Measurements from ENCODE around the gene GALNT14. TPM values are rescaled to one million over a fixed set of nuclear protein-coding genes. Genes with fewer than 3 reads are reported as not detected.

GALNT14 gene
- total RNA-seq, 1 experiment from 2014 or later, result 6.0 TPM

GRCh38 chr2:31097962-31098613 lies 40.2 kb downstream of the GALNT14 start (continued):
- no peak for TF ChIP-seq ZBTB21 (CRISPR knock-in tag; IDR thresholded peaks at IDR 0.05; ENCODE audit: borderline replicate concordance)

- TF ChIP-seq ZNF416 (CRISPR knock-in tag; IDR thresholded peaks at IDR 0.05) (no peak), FOXJ3 (CRISPR knock-in tag; IDR thresholded peaks at IDR 0.05; ENCODE audit: borderline replicate concordance) (no peak), CTCF (IDR thresholded peaks at IDR 0.05) (no peak), SOX15 (CRISPR knock-in tag; IDR thresholded peaks at IDR 0.05) (no peak), FOXP4 (CRISPR knock-in tag; IDR thresholded peaks at IDR 0.05) (no peak)
- CTCF ChIA-PET, result interaction anchor here (0.6 to 4.5 kb wide), 11 partner anchors 11 to 379 kb away, joined by 3 to 58 read pairs (median 9); partner anchors contain the start of gene GALNT14
- H3K4me1 Mint-ChIP-seq, result no peaks in the 10 kb centered on the region
- DNase-seq (ENCODE audit: low spot score) (no peak), ATAC-seq (no peak)
- POLR2A ChIA-PET, result no interaction called here
- no peaks in the 10 kb centered on the region for H3K36me3 Mint-ChIP-seq
- H3K27me3 Mint-ChIP-seq (ENCODE audit: low read depth), result no peaks in the 10 kb centered on the region; the same call in 1 of the 2 replicates
- H3K4me3 Mint-ChIP-seq, result no peak overlapping the region
- no peak overlapping the region for H3K27ac Mint-ChIP-seq
- no peaks in the 10 kb centered on the region; the same call in 1 of the 2 replicates for H3K9me3 Mint-ChIP-seq
These were observed 48.1 kb downstream of the GALNT14 start for GRCh38 chr2:31090188-31090587.

- H3K4me3 Mint-ChIP-seq, result no peak overlapping the region
- H3K27me3 Mint-ChIP-seq (ENCODE audit: low read depth), result no peaks in the 10 kb centered on the region; the same call in 1 of the 2 replicates
- ATAC-seq, result peak; percentile 51; the same call in 1 of the 2 replicates
- H3K9me3 Mint-ChIP-seq, result no peaks in the 10 kb centered on the region; the same call in 1 of the 2 replicates
- no peaks in the 10 kb centered on the region for H3K36me3 Mint-ChIP-seq
- POLR2A ChIA-PET, result no interaction called here
- TF ChIP-seq PREB (CRISPR knock-in tag; IDR thresholded peaks at IDR 0.05; ENCODE audit: borderline replicate concordance) (no peak), ZNF423 (CRISPR knock-in tag; IDR thresholded peaks at IDR 0.05) (no peak), ZNF121 (CRISPR knock-in tag; IDR thresholded peaks at IDR 0.05) (no peak), STAT6 (CRISPR knock-in tag; conservative IDR thresholded peaks at IDR 0.05; ENCODE audit: low read depth) (no peak), HMGA2 (CRISPR knock-in tag; IDR thresholded peaks at IDR 0.05) (no peak), NR1H2 (CRISPR knock-in tag; IDR thresholded peaks at IDR 0.05) (no peak), ETV6 (CRISPR knock-in tag; IDR thresholded peaks at IDR 0.05) (no peak)
- DNase-seq (ENCODE audit: low spot score), result no peak
- CTCF ChIA-PET, result interaction anchor here (0.7 to 4.5 kb wide), 10 partner anchors 10 to 378 kb away, joined by 3 to 58 read pairs (median 10); partner anchors contain the start of gene GALNT14
- H3K4me1 Mint-ChIP-seq, result no peaks in the 10 kb centered on the region
- no peak overlapping the region for H3K27ac Mint-ChIP-seq
These were observed 48.6 kb downstream of the GALNT14 start for GRCh38 chr2:31089645-31090044.
